Measurements from ENCODE around the gene UBASH3B.
"Not testable (repeated sequence)": the region's sequence is repeated elsewhere in the genome, so short reads cannot be mapped to it uniquely, and the experiment has no call there.

UBASH3B gene

DNA sequence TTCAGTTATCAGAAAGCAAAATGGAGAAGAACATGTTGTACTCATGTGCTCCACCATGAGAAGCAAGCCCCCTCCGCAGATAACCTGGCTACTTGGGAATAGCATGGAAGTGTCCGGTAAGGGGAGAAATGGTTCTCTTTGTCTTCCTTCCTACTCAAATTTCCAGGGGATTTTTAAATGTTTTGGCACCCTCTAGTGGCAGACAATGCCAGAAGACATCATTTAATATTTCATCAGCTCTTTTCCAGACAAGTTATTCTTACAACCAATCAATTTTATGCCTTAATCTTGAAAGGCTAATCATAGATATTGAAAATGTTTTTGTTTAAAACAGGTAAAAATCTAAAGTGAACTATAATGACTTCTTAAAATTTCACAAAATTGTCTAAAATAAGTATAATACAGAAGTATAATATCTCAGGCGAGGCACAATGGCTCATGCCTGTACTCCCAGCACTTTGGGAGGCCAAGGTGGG, 198.5 kb downstream of the UBASH3B start:
- Mint-ChIP-seq H3K4me1 (ENCODE audit: low read depth) (peaks cover 27% of the 10 kb centered on the region), H3K4me3 (no peak overlapping the region), H3K36me3 (ENCODE audit: low read depth) (no peaks in the 10 kb centered on the region), H3K9me3 (no peaks in the 10 kb centered on the region), H3K27ac (no peak overlapping the region), H3K27me3 (ENCODE audit: low read depth) (peaks cover 7% of the 10 kb centered on the region)

DNA sequence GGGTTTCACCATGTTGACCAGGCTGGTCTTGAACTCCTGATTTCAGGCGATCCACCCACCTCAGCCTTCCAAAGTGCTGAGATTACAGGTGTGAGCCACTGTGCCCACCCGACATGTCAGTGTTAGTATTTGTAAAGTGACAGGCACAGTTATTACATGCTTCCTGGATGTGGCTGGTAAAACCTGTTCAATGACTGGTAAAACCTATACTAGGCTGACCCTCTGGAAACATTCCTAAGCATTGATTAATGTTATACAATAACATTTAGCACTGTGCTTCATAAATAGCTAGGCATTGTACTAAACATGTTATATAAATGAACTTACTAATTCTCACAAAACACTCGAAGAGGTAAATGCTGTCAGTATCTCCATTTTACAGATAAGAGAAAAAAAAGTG, 206.1 kb downstream of the UBASH3B start:
- H3K27me3 Mint-ChIP-seq (ENCODE audit: low read depth) = peaks cover 36% of the 10 kb centered on the region
- H3K27ac Mint-ChIP-seq = no peak overlapping the region
- H3K36me3 Mint-ChIP-seq (ENCODE audit: low read depth) = no peaks in the 10 kb centered on the region
- H3K4me1 Mint-ChIP-seq (ENCODE audit: low read depth) = peaks cover 4% of the 10 kb centered on the region
- H3K4me3 Mint-ChIP-seq = no peak overlapping the region
- no peaks in the 10 kb centered on the region for H3K9me3 Mint-ChIP-seq

DNA sequence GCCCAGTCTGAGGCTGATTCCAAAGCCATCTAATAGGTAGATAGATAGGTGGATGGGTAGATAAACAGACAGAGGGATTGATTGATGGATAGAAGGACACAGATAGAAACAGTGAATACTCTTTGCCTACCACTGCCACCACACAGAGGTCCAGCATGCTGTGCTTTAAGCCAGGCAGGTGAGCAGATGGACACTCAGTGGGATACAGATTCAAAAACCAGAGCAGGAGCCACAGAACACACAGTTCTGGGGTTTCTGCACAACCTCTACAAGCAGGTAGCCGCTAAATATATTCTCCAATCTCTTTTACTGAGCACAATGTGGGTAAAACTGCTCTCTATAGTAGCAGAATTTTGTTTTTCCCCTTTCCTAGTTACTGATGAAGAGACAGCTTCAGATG, 206.6 kb downstream of the UBASH3B start:
- Mint-ChIP-seq H3K27me3 (ENCODE audit: low read depth) (peaks cover 38% of the 10 kb centered on the region), H3K4me1 (ENCODE audit: low read depth) (no peaks in the 10 kb centered on the region), H3K9me3 (no peaks in the 10 kb centered on the region), H3K36me3 (ENCODE audit: low read depth) (no peaks in the 10 kb centered on the region), H3K27ac (no peak overlapping the region), H3K4me3 (no peak overlapping the region)

DNA sequence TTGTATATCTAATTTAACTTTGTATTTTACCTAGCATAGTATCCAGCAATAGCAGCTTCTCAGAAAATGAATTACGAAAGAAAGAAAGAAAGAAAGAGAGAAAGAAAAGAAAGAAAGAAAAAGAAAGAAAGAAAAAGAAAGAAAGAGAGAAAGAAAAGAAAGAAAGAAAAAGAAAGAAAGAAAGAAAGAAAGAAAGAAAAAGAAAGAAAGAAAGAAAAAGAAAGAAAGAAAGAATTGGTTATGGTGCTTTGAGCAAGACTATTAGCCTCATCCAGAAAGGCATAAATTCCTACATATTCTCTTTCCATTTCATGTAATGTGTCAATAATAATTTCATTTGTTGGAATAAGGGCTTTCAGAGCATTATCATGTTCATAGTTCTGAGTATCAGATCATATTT, 207.6 kb downstream of the UBASH3B start:
- not testable (repeated sequence) for H3K36me3 Mint-ChIP-seq (ENCODE audit: low read depth); H3K4me3 Mint-ChIP-seq; H3K9me3 Mint-ChIP-seq; H3K4me1 Mint-ChIP-seq (ENCODE audit: low read depth); H3K27ac Mint-ChIP-seq
- H3K27me3 Mint-ChIP-seq (ENCODE audit: low read depth) = peaks cover 40% of the 10 kb centered on the region

DNA sequence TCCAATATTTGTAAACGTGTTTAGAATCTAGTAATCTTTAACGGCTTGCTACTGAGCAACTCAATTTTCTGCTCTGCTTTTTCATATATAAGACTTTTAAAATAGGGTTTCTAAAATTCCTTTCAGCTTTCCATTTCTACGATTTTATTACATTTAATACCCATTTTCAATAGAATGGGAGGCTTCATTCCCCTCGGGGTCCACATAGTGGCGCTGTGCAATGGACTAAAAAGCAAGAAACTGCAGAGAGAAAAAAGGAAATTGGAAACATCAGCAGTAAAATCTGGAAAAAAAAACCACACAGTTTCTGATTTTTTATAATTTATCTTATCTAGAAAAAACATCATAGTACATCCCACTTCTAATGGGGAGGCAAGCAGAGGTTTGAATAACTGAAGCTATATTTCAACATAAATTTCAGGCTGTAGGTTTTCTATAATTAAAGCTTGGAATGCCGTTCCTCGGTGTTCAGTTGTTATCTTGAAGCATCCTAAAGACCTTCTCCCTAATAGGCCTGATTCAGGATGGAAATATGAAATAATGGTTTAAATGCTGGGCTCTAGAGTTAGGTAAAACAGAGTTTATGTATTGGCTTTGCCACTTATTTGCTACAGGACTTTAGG, 208.3 kb downstream of the UBASH3B start:
- Mint-ChIP-seq H3K27ac (no peak overlapping the region), H3K36me3 (ENCODE audit: low read depth) (no peaks in the 10 kb centered on the region), H3K4me3 (no peak overlapping the region)

More for the DNA sequence above, 208.3 kb downstream of the UBASH3B start:
- no peaks in the 10 kb centered on the region for H3K4me1 Mint-ChIP-seq (ENCODE audit: low read depth)
- H3K27me3 Mint-ChIP-seq (ENCODE audit: low read depth) = peaks cover 40% of the 10 kb centered on the region
- no peaks in the 10 kb centered on the region for H3K9me3 Mint-ChIP-seq
